Gastroesophageal sphincter (tissue), 4 donors: ENCODE results near the gene PLCD4. TPM values are rescaled to one million over a fixed set of nuclear protein-coding genes. Genes with fewer than 3 reads are reported as not detected.

Experiments
- ATAC-seq: fragments of 150-250 bp; one replicate; pipeline ENCODE4 v1.9.1; 2016; ENCODE audit warnings: mild to moderate bottlenecking, moderate library complexity
- H3K27ac ChIP-seq, 4 donors: fragments of 200-600 bp; sonication (generic) in 3 of 4; 1 replicate in 3 of 4; 2 replicates in 1 of 4; pipeline ENCODE4 v1.5.1; 2016 to 2019
- H3K27me3 ChIP-seq: fragments of 200-600 bp; sonication (generic); one replicate; pipeline ENCODE4 v1.5.1; 2019
- H3K36me3 ChIP-seq, 2 donors: fragments of 200-600 bp; sonication (generic); one replicate each; pipeline ENCODE4 v1.5.1; 2019; ENCODE audit warnings: control low read depth in 1 of 2
- H3K4me1 ChIP-seq, 3 donors: fragments of 200-600 bp; sonication (generic); 1 replicate in 2 of 3; 2 replicates in 1 of 3; pipeline ENCODE4 v1.5.1; 2016 to 2019; ENCODE audit warnings: control low read depth in 2 of 3
- H3K4me3 ChIP-seq, 2 donors: fragments of 200-600 bp; sonication (generic); one replicate each; pipeline ENCODE4 v1.5.1; 2019; ENCODE audit warnings: mild to moderate bottlenecking in 1 of 2, moderate library complexity in 1 of 2
- H3K9me3 ChIP-seq, 3 donors: fragments of 200-600 bp; sonication (generic); one replicate each; pipeline ENCODE4 v1.5.1; 2017 to 2019; ENCODE audit warnings: control low read depth in 2 of 3
- CTCF ChIP-seq, 4 experiments: fragments of 200-600 bp in 2 of 4; fragments of 450-650 bp in 2 of 4; sonication (generic) in 1 of 4; IDR thresholded peaks; one replicate each; pipeline ENCODE4 v1.5.1; 2017 to 2019; ENCODE audit warnings: antibody characterized with exemption in 4 of 4, mild to moderate bottlenecking in 2 of 4, moderate library complexity in 2 of 4
- EP300 ChIP-seq: sonication (generic); formaldehyde crosslinking; IDR thresholded peaks from one replicate; pipeline ENCODE4 v1.6.1; 2017; ENCODE audit warnings: antibody characterized with exemption, mild to moderate bottlenecking
- POLR2A ChIP-seq, 2 donors: fragments of 450-650 bp; IDR thresholded peaks; one replicate each; pipeline ENCODE4 v1.6.1; 2017; ENCODE audit warnings: antibody characterized with exemption in 2 of 2, mild to moderate bottlenecking in 2 of 2, moderate library complexity in 1 of 2
- POLR2AphosphoS5 ChIP-seq: sonication (generic); formaldehyde crosslinking; IDR thresholded peaks from one replicate; pipeline ENCODE4 v1.6.1; 2017; ENCODE audit warnings: antibody characterized with exemption
- WGBS, 2 donors: methylation state at CpG; one replicate each; pipeline ENCODE4 v1.1.5; 2018; ENCODE audit warnings: low coverage in 1 of 2; 5-methylcytosine and 5-hydroxymethylcytosine counted together
- total RNA-seq, 4 donors: library from RNA; depleted of rRNA; stranded (reverse); fragments of >200 nt; gene quantifications; one replicate each; pipeline ENCODE4 v1.1.0, GENCODE V29; 2016

PLCD4 gene
- total RNA-seq, 4 donors from 2014 or later = 1.6 to 18.8 (median 9.3) TPM

DNA sequence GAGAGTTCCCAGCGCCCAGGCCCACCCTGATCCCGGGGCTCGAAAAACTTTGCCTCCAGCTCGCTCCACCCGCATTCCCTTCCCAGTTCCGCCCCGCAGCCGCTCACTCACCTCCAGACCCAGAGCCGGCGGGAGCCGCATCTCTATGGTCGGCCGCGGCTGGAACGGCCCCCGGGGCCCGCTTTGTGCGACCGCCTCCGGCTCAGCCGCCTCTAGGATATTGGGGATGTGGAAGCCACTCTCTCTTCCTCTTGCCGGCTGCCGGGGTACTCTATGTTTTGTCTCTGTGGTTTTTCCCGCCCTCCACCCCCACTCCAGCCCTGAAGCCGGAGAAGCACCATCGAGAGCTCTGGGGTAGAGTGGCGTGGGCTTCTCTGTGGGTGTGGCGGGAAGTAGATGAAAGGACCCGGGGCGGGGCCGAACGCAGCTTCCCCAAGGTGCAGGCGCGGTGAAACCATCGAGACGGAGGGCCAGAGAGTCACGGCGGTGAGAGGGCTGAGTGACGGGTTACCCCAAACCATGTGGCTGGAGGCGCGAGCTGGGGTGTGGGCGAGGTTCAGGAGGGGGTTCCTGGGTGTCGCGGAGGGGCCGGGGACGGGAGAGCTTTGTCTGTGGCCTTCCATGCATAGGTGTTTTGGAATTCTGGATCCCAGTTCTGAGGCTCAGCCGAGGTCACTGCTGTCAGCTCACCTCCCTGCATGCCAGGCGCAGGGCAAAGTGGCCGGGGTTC, 51.7 kb downstream of the PLCD4 start, which contains the start of the genes BCS1L and ZNF142:
Gene BCS1L (plus strand): TSS at position 426 of the 730 bp plus-strand sequence. CDS start 1,305 bp downstream, outside the sequence.
Gene ZNF142 (minus strand): TSS at position 366 of the 730 bp plus-strand sequence. CDS start 3,194 bp downstream, outside the sequence.
- H3K9me3 ChIP-seq = no peaks in the 10 kb centered on the region
- TF ChIP-seq POLR2AphosphoS5 = peak; percentile 35
- TF ChIP-seq POLR2A (IDR thresholded peaks at IDR 0.05) = peak in 1 of 2 donors; percentile 38
- peak in 1 of 4 experiments; percentile 21 for TF ChIP-seq CTCF (IDR thresholded peaks at IDR 0.05)
- no peak for TF ChIP-seq EP300
- H3K27ac ChIP-seq = peak within 1 kb of the TSS; percentile 26 to 88 (median 82)
- peak; percentile 96 for ATAC-seq
- peaks cover 0 to 71% of the 10 kb centered on the region in 2 donors for H3K36me3 ChIP-seq
- peak within 1 kb of the TSS; percentile 69 to 92 for H3K4me3 ChIP-seq
- H3K27me3 ChIP-seq = no peaks in the 10 kb centered on the region
- peaks cover 0 to 35% (median 15%) of the 10 kb centered on the region in 3 donors for H3K4me1 ChIP-seq
- 0 to 2% methylated on average over 2 to 26 of the region's 49 CpGs for WGBS, 2 donors

DNA sequence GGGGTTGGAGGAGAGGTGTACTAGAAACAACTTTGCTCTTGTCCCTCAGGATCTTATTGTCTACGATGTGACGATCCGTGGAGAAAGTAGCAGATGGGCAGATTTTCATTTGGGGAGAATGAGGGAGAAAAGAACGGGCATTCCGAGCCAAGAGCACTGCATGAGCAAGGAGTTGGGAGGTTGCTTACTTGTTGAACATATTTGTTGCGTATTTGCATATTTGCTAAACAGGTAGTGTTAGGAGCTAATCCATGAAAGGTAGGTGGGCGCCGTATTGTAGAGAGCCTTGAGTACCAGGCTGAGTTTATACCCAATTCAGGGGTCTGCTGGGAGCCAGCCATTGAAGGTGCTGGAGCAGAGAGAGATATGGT, 52.3 kb downstream of the PLCD4 start:
- Histone ChIP-seq H3K9me3 (no peaks in the 10 kb centered on the region), H3K4me1 (peaks cover 0 to 35% (median 15%) of the 10 kb centered on the region in 3 donors), H3K4me3 (peak overlapping the region; percentile 69 to 92), H3K27ac (peak overlapping the region; percentile 26 to 88 (median 82)), H3K36me3 (peaks cover 0 to 71% of the 10 kb centered on the region in 2 donors), H3K27me3 (no peaks in the 10 kb centered on the region)
- ATAC-seq = no peak
- 10 to 13% methylated on average over 2 to 8 of the region's 8 CpGs for WGBS, 2 donors
- TF ChIP-seq CTCF (IDR thresholded peaks at IDR 0.05) (no peak), EP300 (no peak), POLR2A (IDR thresholded peaks at IDR 0.05) (no peak), POLR2AphosphoS5 (no peak)

DNA sequence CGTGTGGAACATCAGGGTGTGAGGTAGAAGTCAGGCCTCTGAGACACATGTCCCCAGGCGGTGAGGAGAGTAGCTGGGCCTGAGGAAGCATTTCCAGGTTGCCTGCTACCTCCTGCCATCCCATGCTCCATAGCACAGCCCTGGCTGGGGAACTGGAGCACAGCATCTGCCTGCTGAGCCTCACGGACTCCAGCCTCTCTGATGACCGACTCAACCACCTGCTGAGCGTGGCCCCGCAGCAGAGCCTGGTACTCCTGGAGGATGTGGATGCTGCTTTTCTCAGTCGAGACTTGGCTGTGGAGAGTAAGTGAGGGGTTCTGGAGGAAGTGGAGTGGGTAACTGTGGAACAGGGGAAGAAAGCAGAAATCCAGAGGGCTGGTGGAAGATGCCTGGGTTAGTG, 54.7 kb downstream of the PLCD4 start:
- Histone ChIP-seq H3K27ac (no peak overlapping the region), H3K36me3 (peaks cover 0 to 71% of the 10 kb centered on the region in 2 donors), H3K4me3 (no peak overlapping the region), H3K27me3 (no peaks in the 10 kb centered on the region), H3K4me1 (peaks cover 0 to 27% (median 15%) of the 10 kb centered on the region in 3 donors), H3K9me3 (no peaks in the 10 kb centered on the region)
- TF ChIP-seq POLR2A (IDR thresholded peaks at IDR 0.05) (no peak), CTCF (IDR thresholded peaks at IDR 0.05) (no peak), POLR2AphosphoS5 (no peak), EP300 (no peak)
- WGBS, 2 donors = 40% methylated on average over 1 of the region's 7 CpGs; no CpG with 5 or more reads in 1 of the 2 donors
- no peak for ATAC-seq

- TF ChIP-seq POLR2AphosphoS5 = no peak
- no peak for TF ChIP-seq POLR2A (IDR thresholded peaks at IDR 0.05)
- TF ChIP-seq CTCF (IDR thresholded peaks at IDR 0.05) = no peak
- TF ChIP-seq EP300 = no peak
- peaks cover 0 to 71% of the 10 kb centered on the region in 2 donors for H3K36me3 ChIP-seq
- H3K27me3 ChIP-seq = no peaks in the 10 kb centered on the region
- no peaks in the 10 kb centered on the region for H3K9me3 ChIP-seq
- no peak for ATAC-seq
- H3K27ac ChIP-seq = no peak overlapping the region
- H3K4me3 ChIP-seq = no peak overlapping the region
- H3K4me1 ChIP-seq = peaks cover 0 to 24% (median 15%) of the 10 kb centered on the region in 3 donors
- WGBS, 2 donors = 73% methylated on average over 3 of the region's 10 CpGs; no CpG with 5 or more reads in 1 of the 2 donors
Observed at GRCh38 chr2:218662827-218663226, 55.1 kb downstream of the PLCD4 start.
